D721Med (cell line): ENCODE results near the gene TBL3.
"Not testable (repeated sequence)": the region's sequence is repeated elsewhere in the genome, so short reads cannot be mapped to it uniquely, and the experiment has no call there.

Experiments used
- DNase-seq: peaks from one replicate; pipeline ENCODE4 v3.0.0; 2011; ENCODE audit warnings: low spot score; ENCODE audit not compliant: insufficient read length
- FAIRE-seq: peaks from 2 replicates; lab custom pipeline; 2011; peaks lifted over from hg19 to GRCh38; lab: Jason Lieb, UNC
- TF ChIP-seq, protein P1 (sequence below): IDR thresholded peaks from 2 replicates; pipeline ENCODE4 v1.5.1; 2012; ENCODE audit warnings: mild to moderate bottlenecking, control low read depth; ENCODE audit not compliant: insufficient read depth; ENCODE audit errors: missing control alignments

The TBL3 gene

DNA sequence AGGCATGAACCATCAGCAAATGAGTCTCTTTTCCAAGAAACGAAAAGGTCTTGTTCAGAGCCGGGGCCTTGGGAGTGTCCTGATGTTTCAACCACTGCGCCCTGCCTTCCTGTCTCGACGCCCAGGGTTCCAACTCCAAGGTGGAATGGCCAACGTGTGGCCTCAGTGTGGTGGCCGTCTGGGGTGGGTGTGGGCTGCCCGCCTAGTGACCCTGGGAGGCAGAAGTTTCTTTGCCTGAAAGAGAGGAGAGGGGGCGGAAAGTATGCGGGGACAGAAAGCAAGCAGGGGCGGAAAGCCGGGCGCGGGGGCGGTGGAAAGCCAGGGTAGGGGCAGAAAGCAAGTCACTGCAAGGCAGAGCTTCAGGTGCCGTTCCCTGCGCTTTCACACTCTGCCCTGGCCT is 32.9 kb upstream of the TBL3 start:
- FAIRE-seq = no peak
- TF ChIP-seq, protein P1, sequence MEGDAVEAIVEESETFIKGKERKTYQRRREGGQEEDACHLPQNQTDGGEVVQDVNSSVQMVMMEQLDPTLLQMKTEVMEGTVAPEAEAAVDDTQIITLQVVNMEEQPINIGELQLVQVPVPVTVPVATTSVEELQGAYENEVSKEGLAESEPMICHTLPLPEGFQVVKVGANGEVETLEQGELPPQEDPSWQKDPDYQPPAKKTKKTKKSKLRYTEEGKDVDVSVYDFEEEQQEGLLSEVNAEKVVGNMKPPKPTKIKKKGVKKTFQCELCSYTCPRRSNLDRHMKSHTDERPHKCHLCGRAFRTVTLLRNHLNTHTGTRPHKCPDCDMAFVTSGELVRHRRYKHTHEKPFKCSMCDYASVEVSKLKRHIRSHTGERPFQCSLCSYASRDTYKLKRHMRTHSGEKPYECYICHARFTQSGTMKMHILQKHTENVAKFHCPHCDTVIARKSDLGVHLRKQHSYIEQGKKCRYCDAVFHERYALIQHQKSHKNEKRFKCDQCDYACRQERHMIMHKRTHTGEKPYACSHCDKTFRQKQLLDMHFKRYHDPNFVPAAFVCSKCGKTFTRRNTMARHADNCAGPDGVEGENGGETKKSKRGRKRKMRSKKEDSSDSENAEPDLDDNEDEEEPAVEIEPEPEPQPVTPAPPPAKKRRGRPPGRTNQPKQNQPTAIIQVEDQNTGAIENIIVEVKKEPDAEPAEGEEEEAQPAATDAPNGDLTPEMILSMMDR = no peak
- no peak for DNase-seq

DNA sequence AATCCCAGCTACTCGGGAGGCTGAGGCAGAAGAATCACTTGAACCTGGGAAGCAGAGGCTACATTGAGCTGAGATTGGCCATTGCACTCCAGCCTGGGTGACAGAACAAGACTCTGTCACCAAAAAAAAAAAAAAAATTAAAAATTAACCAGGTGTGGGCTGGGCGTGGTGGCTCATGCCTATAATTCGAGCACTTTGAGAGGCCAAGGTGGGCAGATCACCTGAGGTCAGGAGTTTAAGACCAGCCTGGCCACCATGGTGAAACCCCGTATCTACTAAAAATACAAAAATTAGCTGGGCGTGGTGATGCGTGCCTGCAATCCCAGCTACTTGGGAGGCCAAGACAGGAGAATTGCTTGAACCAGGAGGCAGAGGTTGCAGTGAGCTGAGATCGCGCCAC is 32.0 kb upstream of the TBL3 start:
- not testable (repeated sequence) for FAIRE-seq, DNase-seq

DNA sequence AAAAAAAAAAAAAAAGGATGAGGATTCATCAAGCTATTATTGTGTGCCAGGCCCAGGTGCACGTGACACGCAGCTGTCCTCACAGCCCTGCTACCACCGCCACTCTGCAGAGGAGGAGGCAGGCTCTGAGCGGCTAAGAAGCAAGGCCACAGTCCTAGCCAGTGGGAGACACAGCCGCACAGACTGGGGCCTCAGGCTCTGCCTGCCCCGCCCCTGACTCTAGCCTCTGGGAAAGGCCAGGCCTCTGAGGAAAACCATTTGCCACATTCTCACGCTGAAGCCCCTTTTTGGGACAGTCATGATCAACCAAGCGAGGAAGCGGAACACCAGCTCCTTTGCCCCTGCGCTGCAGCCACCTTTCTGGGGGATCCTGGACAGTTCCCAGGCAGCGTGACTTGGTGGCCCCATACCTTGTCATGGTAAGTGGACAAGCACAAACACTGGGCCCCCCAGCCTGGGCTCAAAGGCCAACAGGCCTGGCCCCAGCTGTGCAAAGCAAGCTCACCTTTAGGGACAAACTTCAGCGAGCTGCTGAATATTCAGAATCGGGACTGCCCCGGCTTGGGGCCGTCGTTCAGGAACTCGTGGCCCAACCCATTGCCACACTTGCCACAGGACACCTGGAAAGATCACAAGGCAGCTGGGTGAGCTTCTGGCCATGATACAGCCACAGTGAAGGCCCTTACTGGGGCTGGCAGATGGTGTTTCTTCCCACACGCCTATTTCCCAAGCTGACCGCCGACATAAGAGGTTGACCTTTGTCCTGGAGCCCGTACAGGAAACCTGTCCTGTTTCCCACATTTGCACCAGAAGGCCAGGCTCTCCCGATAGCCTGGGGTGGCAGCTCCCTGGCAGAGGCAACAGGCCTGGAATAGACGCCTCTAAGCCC is 31.3 kb upstream of the TBL3 start:
- DNase-seq (no peak), FAIRE-seq (no peak)
- TF ChIP-seq, protein P1 = no peak

DNA sequence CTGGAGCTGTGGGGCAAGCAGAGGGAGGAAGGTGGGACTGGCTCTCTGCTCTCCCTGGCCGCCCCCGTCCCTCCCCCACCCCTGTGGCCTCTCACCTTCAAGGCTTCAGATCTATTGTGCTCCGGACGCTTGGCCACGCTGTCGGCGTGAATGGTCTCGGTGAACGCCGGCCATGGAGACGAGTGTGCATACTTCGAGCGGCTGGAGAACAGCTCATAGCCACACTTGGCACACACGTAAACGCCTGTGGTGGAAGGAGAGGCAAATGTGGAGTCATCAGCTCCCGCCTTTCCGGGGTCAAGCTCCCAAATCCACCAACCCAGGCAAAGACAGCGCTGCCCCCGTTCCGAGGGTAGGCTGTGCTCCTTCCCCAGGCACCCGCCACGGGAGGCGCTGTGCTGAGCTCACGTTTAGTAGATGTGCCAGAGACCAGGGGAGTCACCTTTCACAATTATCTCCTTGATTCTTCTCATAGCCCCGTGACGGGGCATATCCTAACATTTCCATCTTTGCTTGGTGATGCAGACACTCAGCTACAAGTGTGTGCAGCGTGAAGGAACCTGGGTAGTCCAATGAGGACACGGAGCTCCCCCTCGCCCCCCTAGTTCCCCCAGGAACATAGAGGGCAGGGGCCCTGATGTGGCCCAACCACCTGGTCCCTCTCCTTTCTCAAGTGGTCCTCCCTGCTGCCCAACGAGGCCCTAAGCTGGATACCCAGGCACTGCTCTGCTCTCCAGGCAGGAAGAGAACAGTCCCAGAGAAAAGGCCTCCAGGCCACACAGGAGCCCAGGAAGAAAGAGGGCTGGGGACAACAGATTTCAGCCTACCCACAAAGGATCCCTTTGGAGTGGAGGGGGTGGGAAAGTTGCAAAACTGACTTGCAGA is 30.4 kb upstream of the TBL3 start:
- DNase-seq = no peak
- TF ChIP-seq, protein P1 = peak; percentile 11
- no peak for FAIRE-seq

DNA sequence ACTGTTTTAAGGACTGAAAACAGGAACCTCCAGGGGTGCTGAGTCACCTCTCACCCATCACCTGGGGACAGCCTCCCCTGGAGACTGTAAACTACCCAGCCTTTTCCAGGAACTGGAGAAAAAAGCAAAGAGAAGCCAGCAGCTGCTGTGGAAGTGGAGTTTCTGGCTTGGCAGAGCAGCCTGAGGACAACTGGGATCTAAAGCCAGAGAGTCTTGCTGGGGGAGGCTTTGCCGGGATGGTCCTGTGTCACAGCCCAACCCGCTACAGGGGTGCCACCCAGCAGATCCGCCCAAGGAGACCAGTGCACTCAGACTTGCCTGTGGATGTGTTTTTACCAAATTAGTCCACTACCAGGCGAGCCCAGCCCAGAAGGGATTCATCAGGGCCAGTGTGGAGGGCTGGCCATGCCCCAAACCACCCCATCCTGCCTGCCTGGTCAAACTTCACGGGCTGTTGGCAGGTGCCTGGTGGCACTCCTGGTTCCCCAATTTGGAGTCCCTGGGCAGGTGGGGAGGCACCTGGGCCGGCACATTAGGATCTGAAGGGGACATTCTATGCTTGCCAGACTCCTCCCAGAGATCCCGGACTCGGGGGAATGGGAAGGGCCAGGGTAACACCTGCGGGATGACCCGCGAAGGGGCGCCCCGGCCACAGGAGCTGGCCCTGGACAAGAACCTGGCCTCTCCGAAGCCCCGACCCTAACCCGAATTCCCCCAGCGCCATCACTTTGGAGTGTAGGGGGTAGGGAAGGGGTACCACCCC is 29.6 kb upstream of the TBL3 start:
- DNase-seq (no peak), FAIRE-seq (no peak)
- TF ChIP-seq, protein P1 = no peak

DNA sequence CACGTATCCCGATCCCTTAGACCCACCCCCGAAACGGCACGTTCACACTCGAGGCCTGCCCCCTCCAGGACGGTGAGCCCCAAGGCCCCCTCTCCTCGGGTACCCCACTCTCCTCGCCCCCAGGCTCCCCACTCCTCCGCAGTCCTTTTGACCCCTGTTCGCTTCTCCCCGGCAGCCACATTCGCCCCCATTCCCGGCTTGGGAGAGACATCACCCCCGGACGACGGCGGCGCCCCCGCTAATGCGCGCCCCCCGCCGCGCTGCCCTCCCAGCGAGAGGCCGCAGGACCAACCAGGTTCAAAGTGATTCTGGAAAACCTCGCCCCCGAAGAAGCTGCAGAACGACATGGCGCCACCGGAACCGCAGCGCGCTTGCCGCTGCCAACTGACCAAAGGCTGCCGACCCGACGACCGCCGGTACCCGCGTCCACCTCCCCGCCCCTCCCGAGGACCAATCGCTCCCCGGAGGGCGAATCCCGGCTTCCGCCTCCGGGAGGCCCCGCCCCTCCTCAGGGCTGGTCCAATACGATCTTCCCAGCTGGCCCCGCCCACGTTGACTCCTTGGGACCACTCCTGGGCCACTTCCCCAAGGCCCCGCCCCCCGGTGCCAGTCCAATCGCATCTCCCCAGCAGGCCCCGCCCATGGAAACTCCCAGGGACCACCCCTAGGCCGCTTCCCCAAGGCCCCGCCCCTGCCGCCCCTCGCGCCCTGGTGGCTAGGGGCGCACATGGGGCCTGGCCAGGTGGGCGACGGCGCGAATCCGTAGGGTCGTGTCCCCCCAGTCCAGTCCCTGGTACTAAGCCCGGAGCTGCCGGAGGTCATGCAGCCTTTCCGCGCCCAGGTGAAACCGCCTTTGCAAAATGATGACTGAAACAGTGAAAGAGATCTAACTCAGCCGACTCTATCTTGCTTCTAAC is 28.8 kb upstream of the TBL3 start, which contains the start of gene MSRB1:
MSRB1 (minus strand) TSS at position 390 of the 917 bp plus-strand sequence; CDS start at position 347, 43 bp downstream.
- DNase-seq (peak; percentile 99), FAIRE-seq (no peak)

More for the DNA sequence above, 28.8 kb upstream of the TBL3 start, which contains the start of gene MSRB1:
- TF ChIP-seq, protein P1 = no peak
